H1 (cell line): ENCODE results near the gene TCIRG1.

ENCODE experiments used
- BACH1 ChIP-seq: IDR thresholded peaks from 2 replicates; pipeline ENCODE4 v1.6.1; 2012; ENCODE audit warnings: low read length, improper control_type of control experiment
- NANOG ChIP-seq: IDR thresholded peaks from 2 replicates; pipeline ENCODE4 v1.6.1; 2011; ENCODE audit warnings: low read length, low read depth, mild to moderate bottlenecking, inconsistent platforms; ENCODE audit not compliant: insufficient read depth, poor library complexity, severe bottlenecking
- RAD21 ChIP-seq, 2 experiments: IDR thresholded peaks in 1 of 2; conservative IDR thresholded peaks in 1 of 2; 2 replicates each; pipeline ENCODE4 v1.6.1; 2011; ENCODE audit warnings: low read depth in 2 of 2, low read length in 2 of 2, improper control_type of control experiment in 1 of 2, inconsistent platforms in 1 of 2, mild to moderate bottlenecking in 1 of 2, moderate library complexity in 1 of 2
- TF ChIP-seq, protein P1 (sequence below), 3 experiments: IDR thresholded peaks; 1 replicate in 2 of 3; 2 replicates in 1 of 3; pipeline versions ENCODE4 v1.5.1 to v1.6.1; 2011; ENCODE audit warnings: low read length in 3 of 3, mild to moderate bottlenecking in 3 of 3, inconsistent platforms in 2 of 3, low read depth in 1 of 3, moderate library complexity in 1 of 3; ENCODE audit not compliant: insufficient read depth in 1 of 3; ENCODE audit errors: control extremely low read depth in 1 of 3

DNA sequence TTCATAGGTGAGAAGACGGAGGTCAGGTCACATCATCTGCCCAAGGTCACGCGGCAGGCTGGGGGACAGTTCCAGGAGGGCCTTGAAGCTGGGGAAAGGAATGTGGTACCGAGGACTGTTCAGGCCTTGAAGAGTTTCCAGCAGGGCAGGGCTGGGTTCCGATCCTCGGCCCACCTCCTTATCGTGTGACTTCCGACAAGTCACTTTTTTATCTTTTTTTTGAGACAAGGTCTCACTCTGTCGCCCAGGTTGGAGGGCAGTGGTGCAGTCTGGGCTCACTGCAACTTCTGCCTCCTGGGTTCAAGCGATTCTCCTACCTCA, 7.7 kb upstream of the TCIRG1 start:
- TF ChIP-seq BACH1 = no peak
- TF ChIP-seq NANOG = no peak
- TF ChIP-seq, protein P1, sequence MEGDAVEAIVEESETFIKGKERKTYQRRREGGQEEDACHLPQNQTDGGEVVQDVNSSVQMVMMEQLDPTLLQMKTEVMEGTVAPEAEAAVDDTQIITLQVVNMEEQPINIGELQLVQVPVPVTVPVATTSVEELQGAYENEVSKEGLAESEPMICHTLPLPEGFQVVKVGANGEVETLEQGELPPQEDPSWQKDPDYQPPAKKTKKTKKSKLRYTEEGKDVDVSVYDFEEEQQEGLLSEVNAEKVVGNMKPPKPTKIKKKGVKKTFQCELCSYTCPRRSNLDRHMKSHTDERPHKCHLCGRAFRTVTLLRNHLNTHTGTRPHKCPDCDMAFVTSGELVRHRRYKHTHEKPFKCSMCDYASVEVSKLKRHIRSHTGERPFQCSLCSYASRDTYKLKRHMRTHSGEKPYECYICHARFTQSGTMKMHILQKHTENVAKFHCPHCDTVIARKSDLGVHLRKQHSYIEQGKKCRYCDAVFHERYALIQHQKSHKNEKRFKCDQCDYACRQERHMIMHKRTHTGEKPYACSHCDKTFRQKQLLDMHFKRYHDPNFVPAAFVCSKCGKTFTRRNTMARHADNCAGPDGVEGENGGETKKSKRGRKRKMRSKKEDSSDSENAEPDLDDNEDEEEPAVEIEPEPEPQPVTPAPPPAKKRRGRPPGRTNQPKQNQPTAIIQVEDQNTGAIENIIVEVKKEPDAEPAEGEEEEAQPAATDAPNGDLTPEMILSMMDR (IDR thresholded peaks at IDR 0.05; ENCODE audit: control extremely low read depth in 1 of 3, insufficient read depth in 1 of 3, low read depth in 1 of 3, low read length in 3 of 3) = no peak
- no peak for TF ChIP-seq RAD21 (IDR thresholded peaks at IDR 0.05 in 1 of 2, conservative IDR thresholded peaks at IDR 0.05 in 1 of 2; ENCODE audit: low read depth in 2 of 2, low read length in 2 of 2)
